DOHH2 (cell line): ENCODE measurements around the gene PRRT2.

ENCODE experiments used
- CTCF ChIP-seq: fragments of 200-600 bp; sonication (generic); IDR thresholded peaks from one replicate; pipeline ENCODE4 v1.5.1; 2014; ENCODE audit warnings: antibody characterized with exemption, mild to moderate bottlenecking, low read depth, low read length; ENCODE audit not compliant: poor library complexity, severe bottlenecking
- EZH2phosphoT487 ChIP-seq: fragments of 200-600 bp; sonication (generic); IDR thresholded peaks from 2 replicates; pipeline ENCODE4 v1.6.1; 2017; ENCODE audit warnings: borderline replicate concordance, mild to moderate bottlenecking, antibody characterized with exemption, low read length, moderate library complexity, mixed read lengths

DNA sequence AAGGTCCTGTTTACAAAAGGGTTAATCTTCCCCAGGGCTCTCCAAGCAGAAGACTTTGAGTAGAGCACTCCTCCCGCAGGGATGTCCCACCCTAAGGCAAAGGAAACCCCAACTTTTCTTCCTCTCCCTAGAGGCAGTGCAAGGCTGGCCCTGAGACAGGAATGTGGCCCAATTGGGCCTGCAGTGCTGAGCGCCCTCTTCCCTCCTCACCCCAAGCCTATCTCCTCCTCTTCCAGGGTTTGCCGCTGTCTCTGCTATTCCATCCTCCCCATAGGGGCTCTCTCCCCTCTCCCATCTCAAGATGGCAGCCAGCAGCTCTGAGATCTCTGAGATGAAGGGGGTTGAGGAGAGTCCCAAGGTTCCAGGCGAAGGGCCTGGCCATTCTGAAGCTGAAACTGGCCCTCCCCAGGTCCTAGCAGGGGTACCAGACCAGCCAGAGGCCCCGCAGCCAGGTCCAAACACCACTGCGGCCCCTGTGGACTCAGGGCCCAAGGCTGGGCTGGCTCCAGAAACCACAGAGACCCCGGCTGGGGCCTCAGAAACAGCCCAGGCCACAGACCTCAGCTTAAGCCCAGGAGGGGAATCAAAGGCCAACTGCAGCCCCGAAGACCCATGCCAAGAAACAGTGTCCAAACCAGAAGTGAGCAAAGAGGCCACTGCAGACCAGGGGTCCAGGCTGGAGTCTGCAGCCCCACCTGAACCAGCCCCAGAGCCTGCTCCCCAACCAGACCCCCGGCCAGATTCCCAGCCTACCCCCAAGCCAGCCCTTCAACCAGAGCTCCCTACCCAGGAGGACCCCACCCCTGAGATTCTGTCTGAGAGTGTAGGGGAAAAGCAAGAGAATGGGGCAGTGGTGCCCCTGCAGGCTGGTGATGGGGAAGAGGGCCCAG, 1.0 kb downstream of the PRRT2 start:
- TF ChIP-seq CTCF, result no peak
- TF ChIP-seq EZH2phosphoT487, result no peak
